Stimulated activated CD8-positive, alpha-beta memory T cell treated with anti-CD3 and anti-CD28 coated beads, Interleukin-4, amount 100 ng/mL, for 24 hours (primary cell): Measurements from ENCODE around the gene HYAL3.

Experiments
- DNase-seq: peaks from one replicate; pipeline ENCODE4 v3.0.0-alpha.2; 2020; ENCODE audit warnings: low read depth

The HYAL3 gene

GRCh38 chr3:50298836-50299637 is at the start of gene HYAL3, which contains the start of gene NAA80:
Gene HYAL3, minus strand, starts transcription at chr3:50299405. Its CDS starts 3,803 bp downstream, at chr3:50295602.
Gene NAA80, minus strand, starts transcription at chr3:50299405. Its CDS starts 1,942 bp downstream, at chr3:50297463.
- peak; percentile 98 for DNase-seq

DNA sequence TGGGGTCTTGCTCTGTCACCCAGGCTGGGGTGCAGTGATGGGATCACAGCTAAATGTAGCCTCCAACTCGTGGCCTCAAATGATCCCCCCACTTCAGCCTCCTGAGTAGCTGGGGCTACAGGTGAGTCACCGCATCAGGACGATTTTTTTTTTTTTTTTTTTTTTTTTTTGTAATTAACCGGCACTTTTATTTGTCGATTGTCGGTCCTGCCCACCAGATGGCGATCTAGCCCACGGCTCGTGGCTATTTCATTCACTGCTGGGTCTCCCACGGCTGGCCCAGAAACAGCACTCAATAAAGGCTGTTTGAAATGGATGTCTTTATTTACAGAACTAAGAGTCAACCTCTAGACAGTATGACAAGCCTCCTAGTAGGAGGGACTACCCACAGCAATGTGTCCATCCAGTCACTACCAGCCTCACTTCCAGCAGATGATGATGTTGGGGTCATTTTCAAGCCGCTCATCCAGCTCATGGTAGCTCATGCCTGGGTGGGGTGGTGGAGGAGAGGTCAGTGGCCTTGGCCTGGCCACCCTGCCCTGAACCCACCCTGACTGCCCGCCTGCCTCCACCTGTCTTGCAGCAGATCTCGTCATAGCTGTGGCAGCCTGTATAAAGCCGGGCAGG is 48.1 kb upstream of the HYAL3 start:
- peak; percentile 52 for DNase-seq

DNA sequence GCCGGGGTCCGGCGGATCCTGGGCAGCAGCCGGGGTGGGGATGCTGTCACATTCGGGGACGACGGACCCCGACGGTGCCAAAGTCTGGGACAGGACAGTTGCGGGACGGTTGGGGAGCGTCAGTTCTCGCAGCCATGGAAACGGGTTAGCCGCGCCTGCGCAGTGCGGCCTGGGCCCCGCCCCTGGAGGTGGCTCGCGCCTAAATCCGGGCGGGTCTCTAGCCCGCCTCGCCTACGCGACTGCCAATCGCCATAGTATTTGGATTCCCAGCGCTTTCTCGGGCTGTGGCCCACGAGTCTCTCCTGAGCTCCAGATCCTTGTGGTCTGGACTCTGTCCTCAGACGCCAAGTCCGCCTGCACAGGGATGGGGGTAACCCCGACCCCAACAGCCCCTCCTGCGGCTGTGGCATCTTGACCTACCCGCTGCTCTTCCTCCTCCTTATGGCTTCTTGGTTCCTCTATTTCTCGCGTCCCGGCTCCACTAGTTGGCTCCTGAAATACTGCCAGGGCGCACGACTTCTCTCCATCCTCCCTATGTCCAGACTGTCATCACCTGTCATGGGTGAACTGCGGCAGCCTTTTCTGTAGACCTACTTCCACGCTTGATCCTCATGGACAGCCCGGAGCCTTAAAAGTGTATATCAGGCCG is 46.5 kb upstream of the HYAL3 start, which contains the start of gene ZMYND10:
Gene ZMYND10, minus strand, starts transcription at position 147 of the 649 bp plus-strand sequence. CDS start 153 bp downstream, outside the sequence.
- peak; percentile 68 for DNase-seq

GRCh38 chr3:50345008-50345407 is 45.8 kb upstream of the HYAL3 start:
- no peak for DNase-seq

DNA sequence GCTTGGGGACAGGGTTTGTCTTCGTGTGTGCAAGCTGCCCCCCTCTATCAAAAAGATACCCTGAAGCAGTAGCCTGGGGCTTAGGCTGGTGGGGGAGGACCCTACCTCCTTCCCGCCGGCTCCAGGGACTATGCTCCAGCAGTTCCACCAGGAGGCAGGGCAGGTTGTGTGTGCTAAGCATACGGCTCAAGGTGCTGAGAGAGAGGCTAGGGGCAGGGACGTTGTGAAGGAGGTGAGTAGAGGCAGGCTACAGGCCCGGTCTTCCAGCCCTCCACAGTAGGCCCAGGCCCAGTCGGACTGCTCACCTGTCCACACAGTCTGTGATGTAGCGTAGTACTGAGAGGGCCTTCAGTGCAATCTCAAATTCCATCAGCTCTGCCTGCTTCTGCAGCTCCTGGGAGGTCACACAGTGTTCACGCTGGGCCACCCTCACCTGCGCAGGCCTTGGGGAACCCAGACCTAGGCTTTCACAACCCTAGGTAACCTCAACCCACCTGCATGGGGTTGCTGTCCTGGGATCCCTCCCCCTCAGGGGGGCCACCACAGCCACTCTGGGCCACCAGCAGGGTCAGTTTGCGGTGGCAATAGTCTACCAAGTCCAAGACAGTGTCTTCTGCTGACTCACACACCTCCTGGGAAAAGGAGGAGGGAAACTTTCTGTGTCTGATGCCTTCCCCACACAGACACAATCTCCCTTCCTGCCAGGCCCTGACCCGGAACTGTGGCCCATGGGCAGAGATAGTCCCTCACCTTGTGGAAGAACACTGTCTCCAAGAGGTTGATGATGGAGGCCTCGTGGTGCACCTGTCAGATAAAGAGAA is 43.8 kb upstream of the HYAL3 start:
- no peak for DNase-seq

DNA sequence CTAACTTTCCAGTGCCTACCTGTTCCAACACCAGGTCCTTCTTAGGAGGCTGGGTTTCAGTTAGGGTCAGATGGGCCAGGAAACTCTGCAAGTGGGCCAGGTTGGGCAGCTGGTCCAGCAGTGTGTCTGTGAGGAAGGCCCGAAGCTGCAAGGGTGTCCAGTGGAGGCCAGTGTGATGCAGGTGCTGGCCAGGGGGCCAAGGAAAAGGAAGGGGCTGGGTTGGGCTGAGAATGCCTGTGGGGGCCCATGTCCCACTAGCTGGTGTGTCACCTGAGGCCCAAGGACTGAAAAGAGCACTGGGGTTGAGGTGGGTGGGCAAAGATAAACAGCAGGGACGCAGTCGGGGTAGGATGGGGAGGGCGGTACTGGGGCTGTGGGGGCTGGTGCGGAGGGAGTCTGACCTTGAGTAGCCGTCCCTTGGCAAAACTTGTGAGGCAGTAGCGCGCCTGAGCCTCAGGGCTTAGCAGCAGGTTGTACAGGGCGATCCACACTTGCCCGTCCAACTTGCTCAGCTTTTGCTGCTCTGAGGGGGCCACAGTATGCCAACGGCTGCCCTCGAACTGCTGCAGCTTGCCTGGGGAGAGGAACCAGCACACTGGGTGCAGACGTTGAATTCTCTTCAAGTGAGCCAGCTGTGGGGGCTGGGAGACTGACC is 42.9 kb upstream of the HYAL3 start:
- no peak for DNase-seq

GRCh38 chr3:50341537-50341936 is 42.3 kb upstream of the HYAL3 start:
- DNase-seq: no peak

GRCh38 chr3:50340448-50341329 is 41.5 kb upstream of the HYAL3 start, which contains the start of gene RASSF1:
Gene RASSF1, minus strand, starts transcription at chr3:50340836. Its CDS starts 31 bp downstream, at chr3:50340805.
- peak; percentile 64 for DNase-seq

- no peak for DNase-seq
Measured at GRCh38 chr3:50340147-50340447, 40.9 kb upstream of the HYAL3 start.

- no peak for DNase-seq
Measured at GRCh38 chr3:50339485-50340146, 40.4 kb upstream of the HYAL3 start.

DNA sequence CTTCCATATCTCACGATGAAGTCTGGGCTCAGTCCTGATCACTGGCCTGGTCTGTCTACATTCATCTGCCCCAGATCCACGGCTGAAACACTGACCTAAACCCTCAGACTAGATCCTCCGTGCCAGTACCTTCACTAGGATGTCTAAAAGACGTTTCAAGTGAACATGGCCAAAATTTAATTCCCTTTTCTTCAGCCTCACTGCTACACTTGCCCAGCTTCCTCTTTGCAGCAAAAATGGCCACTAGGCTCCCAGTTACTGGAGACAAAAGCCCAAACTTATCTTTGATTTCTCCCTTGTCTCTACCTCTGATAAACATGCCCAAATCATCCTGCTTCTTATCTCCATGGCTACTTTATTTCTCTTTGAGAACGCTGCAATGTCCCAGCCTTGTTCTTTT is 39.8 kb upstream of the HYAL3 start:
- DNase-seq: no peak

GRCh38 chr3:50337175-50337861 is 38.1 kb upstream of the HYAL3 start:
- peak; percentile 96 for DNase-seq

- DNase-seq: no peak
Measured at GRCh38 chr3:50336452-50337174, 37.4 kb upstream of the HYAL3 start.

DNA sequence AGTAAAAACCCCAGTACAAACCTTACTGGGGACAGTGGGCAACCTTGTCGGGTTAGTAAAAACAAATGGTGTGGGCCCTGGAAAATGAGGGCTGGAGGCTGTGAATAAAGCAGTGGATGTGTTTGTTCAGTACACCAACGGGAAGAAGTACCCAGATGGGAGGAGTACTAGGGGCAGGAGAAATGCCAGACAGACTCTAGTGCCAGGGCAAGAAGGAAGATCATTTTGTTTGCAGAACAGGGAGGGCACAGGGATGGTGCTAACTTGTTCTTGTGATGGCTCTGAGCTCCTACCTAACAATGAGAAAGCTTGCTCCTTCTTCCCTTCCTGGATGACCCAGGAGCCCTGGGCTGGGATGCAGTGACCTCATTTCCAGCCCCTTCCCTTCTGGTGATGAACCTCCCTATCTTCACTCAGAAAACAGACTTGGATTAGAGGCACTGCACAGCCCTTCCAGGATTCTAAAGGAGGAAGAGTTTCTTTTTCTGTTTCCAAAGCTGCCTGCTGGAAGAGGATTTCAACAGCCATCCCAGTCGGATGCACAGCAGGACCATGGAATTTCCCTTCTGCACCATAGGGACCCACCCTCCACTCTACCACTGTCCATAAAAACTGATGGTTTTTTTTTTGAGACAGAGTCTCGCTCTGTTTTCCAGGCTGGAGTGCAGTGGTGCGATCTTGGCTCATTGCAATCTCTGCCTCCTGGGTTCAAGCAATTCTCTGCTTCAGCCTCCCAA is 35.3 kb upstream of the HYAL3 start:
- DNase-seq: no peak

- no peak for DNase-seq
Measured at GRCh38 chr3:50333744-50334328, 34.6 kb upstream of the HYAL3 start.

- no peak for DNase-seq
Measured at GRCh38 chr3:50331364-50331907, 32.2 kb upstream of the HYAL3 start.

GRCh38 chr3:50330330-50330729 is 31.1 kb upstream of the HYAL3 start:
- no peak for DNase-seq
